ENCODE results near the gene GPR179.
A peak's percentile ranks its signal among the peaks of the same experiment; 100 is the strongest.

GPR179 gene

GRCh38 chr17:38333635-38334295, 10.0 kb downstream of the GPR179 start:
- Mint-ChIP-seq H3K9me3 (no peaks in the 10 kb centered on the region), H3K4me3 (no peak overlapping the region), H3K36me3 (ENCODE audit: low read depth) (no peaks in the 10 kb centered on the region), H3K27me3 (ENCODE audit: low read depth, poor library complexity) (peaks cover 22% of the 10 kb centered on the region), H3K4me1 (peaks cover 28% of the 10 kb centered on the region), H3K27ac (peak overlapping the region; percentile 24)
- TF ChIP-seq, protein P1, sequence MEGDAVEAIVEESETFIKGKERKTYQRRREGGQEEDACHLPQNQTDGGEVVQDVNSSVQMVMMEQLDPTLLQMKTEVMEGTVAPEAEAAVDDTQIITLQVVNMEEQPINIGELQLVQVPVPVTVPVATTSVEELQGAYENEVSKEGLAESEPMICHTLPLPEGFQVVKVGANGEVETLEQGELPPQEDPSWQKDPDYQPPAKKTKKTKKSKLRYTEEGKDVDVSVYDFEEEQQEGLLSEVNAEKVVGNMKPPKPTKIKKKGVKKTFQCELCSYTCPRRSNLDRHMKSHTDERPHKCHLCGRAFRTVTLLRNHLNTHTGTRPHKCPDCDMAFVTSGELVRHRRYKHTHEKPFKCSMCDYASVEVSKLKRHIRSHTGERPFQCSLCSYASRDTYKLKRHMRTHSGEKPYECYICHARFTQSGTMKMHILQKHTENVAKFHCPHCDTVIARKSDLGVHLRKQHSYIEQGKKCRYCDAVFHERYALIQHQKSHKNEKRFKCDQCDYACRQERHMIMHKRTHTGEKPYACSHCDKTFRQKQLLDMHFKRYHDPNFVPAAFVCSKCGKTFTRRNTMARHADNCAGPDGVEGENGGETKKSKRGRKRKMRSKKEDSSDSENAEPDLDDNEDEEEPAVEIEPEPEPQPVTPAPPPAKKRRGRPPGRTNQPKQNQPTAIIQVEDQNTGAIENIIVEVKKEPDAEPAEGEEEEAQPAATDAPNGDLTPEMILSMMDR (IDR thresholded peaks at IDR 0.05) = peak; percentile 65
- DNase-seq = peak; percentile 81

- Mint-ChIP-seq H3K4me1 (peaks cover 36% of the 10 kb centered on the region), H3K9me3 (no peaks in the 10 kb centered on the region), H3K36me3 (ENCODE audit: low read depth) (no peaks in the 10 kb centered on the region), H3K27me3 (ENCODE audit: low read depth, poor library complexity) (peaks cover 22% of the 10 kb centered on the region), H3K4me3 (no peak overlapping the region), H3K27ac (no peak overlapping the region)
- TF ChIP-seq, protein P1 (IDR thresholded peaks at IDR 0.05) = no peak
- no peak for DNase-seq
Observed at GRCh38 chr17:38332735-38333134, 11.0 kb downstream of the GPR179 start.

- Mint-ChIP-seq H3K9me3 (no peaks in the 10 kb centered on the region), H3K36me3 (ENCODE audit: low read depth) (no peaks in the 10 kb centered on the region), H3K27me3 (ENCODE audit: low read depth, poor library complexity) (peaks cover 24% of the 10 kb centered on the region), H3K27ac (no peak overlapping the region), H3K4me3 (no peak overlapping the region), H3K4me1 (peaks cover 46% of the 10 kb centered on the region)
- TF ChIP-seq, protein P1 (IDR thresholded peaks at IDR 0.05) = no peak
- no peak for DNase-seq
Observed at GRCh38 chr17:38330941-38331411, 12.8 kb downstream of the GPR179 start.

DNA sequence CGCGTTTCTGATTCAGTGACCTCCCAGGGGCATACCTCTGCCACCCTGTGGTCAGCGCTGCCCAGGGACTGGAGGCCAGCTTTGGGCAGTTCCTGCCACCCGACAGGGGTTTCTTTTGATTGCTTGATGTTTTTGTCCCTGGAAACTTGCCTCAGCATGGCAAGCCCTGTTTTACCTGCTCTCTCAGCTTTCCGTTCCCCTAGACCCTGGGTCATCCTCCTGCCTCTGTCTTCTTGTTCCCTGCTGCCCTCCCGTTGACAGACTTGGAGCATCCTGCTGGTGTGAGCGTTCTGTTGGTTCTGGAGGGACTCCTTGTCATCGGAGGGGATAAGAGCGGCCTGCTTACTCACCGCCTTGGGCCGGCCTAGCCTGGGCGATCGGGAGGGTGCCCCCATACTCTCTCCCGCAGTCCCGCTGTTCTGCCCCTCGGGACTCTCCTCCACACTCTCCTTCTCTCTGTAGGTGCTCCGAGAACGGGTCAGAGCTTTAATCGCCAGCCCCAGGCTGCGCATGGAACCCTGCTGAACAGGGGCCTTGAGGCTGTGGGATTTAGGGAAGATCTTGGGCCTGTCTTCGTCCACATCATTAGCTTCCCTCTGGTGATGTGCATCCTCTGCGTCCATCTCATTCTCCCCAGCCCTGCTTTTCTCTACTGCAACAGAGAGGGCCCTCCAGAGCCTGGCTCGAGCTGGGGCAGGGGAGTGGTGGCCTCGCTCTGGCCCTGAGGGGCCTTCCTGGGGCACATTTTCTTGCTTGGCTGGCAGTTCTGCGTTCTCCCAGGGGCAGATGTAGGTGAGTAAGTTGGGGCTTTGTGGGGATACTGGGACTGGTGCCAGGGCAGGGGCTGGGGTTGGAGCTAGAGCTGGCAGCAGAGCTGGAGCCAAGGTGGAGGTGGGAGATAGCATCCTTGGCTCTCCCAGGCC, 13.7 kb downstream of the GPR179 start:
- peaks cover 20% of the 10 kb centered on the region for H3K27me3 Mint-ChIP-seq (ENCODE audit: low read depth, poor library complexity)

DNA sequence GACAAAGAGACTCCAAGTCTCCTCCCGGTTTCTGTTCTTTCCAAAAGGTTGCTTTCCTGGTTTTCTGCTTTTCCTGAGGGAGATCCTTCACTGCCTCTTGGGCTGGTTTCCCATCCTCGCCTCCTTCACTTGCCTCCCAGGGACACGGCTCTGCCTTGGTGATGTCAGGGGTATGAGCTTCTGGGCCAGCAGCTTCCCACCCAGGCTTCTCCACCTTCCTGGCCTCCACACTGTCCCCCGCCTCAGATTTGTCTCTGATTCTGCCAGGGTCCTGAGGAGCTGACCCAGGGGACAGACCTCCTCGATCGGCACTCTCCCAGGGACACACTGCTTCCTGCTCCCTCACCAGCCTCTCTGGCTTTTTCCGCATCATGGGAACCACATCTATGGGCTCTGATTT, 14.5 kb downstream of the GPR179 start:
- DNase-seq = no peak
- no peaks in the 10 kb centered on the region for H3K36me3 Mint-ChIP-seq (ENCODE audit: low read depth)
- no peaks in the 10 kb centered on the region for H3K9me3 Mint-ChIP-seq
- TF ChIP-seq, protein P1 (IDR thresholded peaks at IDR 0.05) = no peak
- peaks cover 61% of the 10 kb centered on the region for H3K4me1 Mint-ChIP-seq
- H3K27ac Mint-ChIP-seq = peak overlapping the region; percentile 82
- no peak overlapping the region for H3K4me3 Mint-ChIP-seq
- H3K27me3 Mint-ChIP-seq (ENCODE audit: low read depth, poor library complexity) = peaks cover 17% of the 10 kb centered on the region

More for the DNA sequence above, 13.7 kb downstream of the GPR179 start:
- TF ChIP-seq, protein P1 (IDR thresholded peaks at IDR 0.05) = no peak
- Mint-ChIP-seq H3K36me3 (ENCODE audit: low read depth) (no peaks in the 10 kb centered on the region), H3K4me1 (peaks cover 55% of the 10 kb centered on the region), H3K4me3 (no peak overlapping the region), H3K27ac (peak overlapping the region; percentile 82), H3K9me3 (no peaks in the 10 kb centered on the region)
- DNase-seq = no peak
